B cell (primary cell): ENCODE results near the gene ECE2. TPM values are rescaled to one million over a fixed set of nuclear protein-coding genes. Genes with fewer than 3 reads are reported as not detected.
A peak's percentile ranks its signal among the peaks of the same experiment; 100 is the strongest.

ENCODE experiments used
- ATAC-seq: fragments of 200-7000 bp; cut with Tn5 transposase; one replicate; pipeline ENCODE4 v1.10.0; 2021; ENCODE audit warnings: low read depth, mild to moderate bottlenecking, moderate number of reproducible peaks, moderate library complexity
- CTCF ChIA-PET: fragments of 350-600 bp; sonication (Branson Sonifier 250); formaldehyde crosslinking; loops from one replicate; lab custom pipeline; 2021; ENCODE audit warnings: antibody characterized with exemption, inconsistent platforms; lab: Charles Lee
- POLR2A ChIA-PET: fragments of 350-600 bp; sonication (Branson Sonifier 250); formaldehyde crosslinking; loops from one replicate; lab custom pipeline; 2021; ENCODE audit warnings: antibody characterized with exemption; lab: Charles Lee
- DNase-seq: peaks from one replicate; pipeline ENCODE4 v3.0.0; 2013
- H2AFZ ChIP-seq: 2 replicates; pipeline ENCODE4 v1.6.1; 2012; ENCODE audit warnings: mild to moderate bottlenecking, low read depth, low read length; ENCODE audit not compliant: insufficient read depth, poor library complexity, severe bottlenecking
- H3K27ac ChIP-seq, 2 donors: 1 replicate in 1 of 2; 2 replicates in 1 of 2; pipeline ENCODE4 v1.5.1; 2012 to 2013; ENCODE audit warnings: low read length in 2 of 2, mild to moderate bottlenecking in 2 of 2, moderate library complexity in 1 of 2
- H3K27me3 ChIP-seq, 4 experiments: fragments of 200-600 bp in 1 of 4; sonication (generic) in 1 of 4; replicated peaks in 1 of 4; 1 replicate in 2 of 4; 2 replicates in 2 of 4; pipeline versions ENCODE4 v1.6.1 to v1.7.0; 2013 to 2016; ENCODE audit warnings: low read length in 3 of 4, mild to moderate bottlenecking in 2 of 4, mixed read lengths in 1 of 4, moderate library complexity in 1 of 4; ENCODE audit not compliant: insufficient read depth in 4 of 4, control insufficient read depth in 3 of 4; ENCODE audit errors: control extremely low read depth in 1 of 4
- H3K36me3 ChIP-seq, 2 experiments: replicated peaks in 1 of 2; 1 replicate in 1 of 2; 2 replicates in 1 of 2; pipeline versions ENCODE4 v1.6.1 to v1.7.1; 2013; ENCODE audit warnings: low read length in 1 of 2; ENCODE audit not compliant: insufficient read depth in 2 of 2, control insufficient read depth in 1 of 2; ENCODE audit errors: control extremely low read depth in 1 of 2, extremely low read depth in 1 of 2
- H3K4me1 ChIP-seq, 2 donors: fragments of 200-600 bp in 1 of 2; sonication (generic) in 1 of 2; 1 replicate in 1 of 2; 2 replicates in 1 of 2; pipeline versions ENCODE4 v1.5.1 to v1.6.1; 2013 to 2017; ENCODE audit warnings: low read length in 2 of 2; ENCODE audit not compliant: control insufficient read depth in 2 of 2, insufficient read depth in 2 of 2
- H3K4me2 ChIP-seq: replicated peaks from 2 replicates; pipeline ENCODE3; 2012; ENCODE audit warnings: mild to moderate bottlenecking, low read depth, low read length; ENCODE audit not compliant: poor library complexity, severe bottlenecking
- H3K4me3 ChIP-seq, 5 experiments: fragments of 200-600 bp in 1 of 5; sonication (generic) in 1 of 5; 1 replicate in 3 of 5; 2 replicates in 2 of 5; pipeline versions ENCODE4 v1.5.1 to v1.7.0; 2011 to 2016; ENCODE audit warnings: low read length in 4 of 5, mild to moderate bottlenecking in 4 of 5, low read depth in 2 of 5, control low read depth in 1 of 5, moderate library complexity in 1 of 5; ENCODE audit not compliant: insufficient read depth in 1 of 5; ENCODE audit errors: control extremely low read depth in 1 of 5, extremely low read depth in 1 of 5
- H3K79me2 ChIP-seq: fragments of 200-600 bp; sonication (generic); one replicate; pipeline ENCODE4 v1.6.0; 2016; ENCODE audit warnings: low read length; ENCODE audit not compliant: control insufficient read depth, insufficient read depth
- H3K9ac ChIP-seq: fragments of 200-600 bp; sonication (generic); 2 replicates; pipeline ENCODE4 v1.6.1; 2017; ENCODE audit warnings: mild to moderate bottlenecking, low read length, moderate library complexity
- H3K9me3 ChIP-seq, 3 donors: one replicate each; pipeline versions ENCODE4 v1.6.1 to v1.7.1; 2013; ENCODE audit warnings: low read length in 2 of 3; ENCODE audit not compliant: control insufficient read depth in 2 of 3, insufficient read depth in 1 of 3; ENCODE audit errors: control extremely low read depth in 1 of 3
- H4K20me1 ChIP-seq: 2 replicates; pipeline ENCODE4 v1.6.0; 2012; ENCODE audit warnings: mild to moderate bottlenecking, low read length; ENCODE audit not compliant: insufficient read depth, control insufficient read depth, poor library complexity, severe bottlenecking
- H3K27ac Mint-ChIP-seq: one replicate; pipeline ENCODE4 v1.8.0; 2021; ENCODE audit warnings: mixed read lengths
- H3K27me3 Mint-ChIP-seq: one replicate; pipeline ENCODE4 v1.8.0; 2021; ENCODE audit warnings: mixed read lengths
- H3K4me1 Mint-ChIP-seq: one replicate; pipeline ENCODE4 v1.8.0; 2021; ENCODE audit warnings: mixed read lengths
- H3K4me3 Mint-ChIP-seq: one replicate; pipeline ENCODE4 v1.8.0; 2021; ENCODE audit warnings: mixed read lengths
- H3K9me3 Mint-ChIP-seq: one replicate; pipeline ENCODE4 v1.8.0; 2022; ENCODE audit warnings: mixed read lengths; ENCODE audit not compliant: insufficient read depth
- CTCF ChIP-seq: fragments of 200-600 bp; IDR thresholded peaks from one replicate; pipeline ENCODE4 v1.8.0; 2022; ENCODE audit warnings: antibody characterized with exemption, mild to moderate bottlenecking
- EZH2 ChIP-seq: IDR thresholded peaks from 2 replicates; pipeline ENCODE4 v1.6.1; 2012; ENCODE audit warnings: borderline replicate concordance, low read depth, mild to moderate bottlenecking, moderate library complexity, low read length; ENCODE audit not compliant: insufficient read depth, poor library complexity, severe bottlenecking
- WGBS: methylation state at CpG from one replicate; pipeline ENCODE4 v1.1.5; 2013; ENCODE audit warnings: missing lambda C conversion rate; ENCODE audit not compliant: insufficient coverage; 5-methylcytosine and 5-hydroxymethylcytosine counted together
- intact Hi-C: fragments of 100-400 bp; cut with micrococcal nuclease; formaldehyde crosslinking; loops from one replicate; pipeline ENCODE4 v1.10.0; 2022
- polyA plus RNA-seq: library from polyadenylated mRNA; depleted of rRNA; stranded (reverse); fragments of >200 nt; gene quantifications from 2 replicates; pipeline ENCODE4 v1.2.3, GENCODE V29; 2012
- total RNA-seq, 2 donors: library from RNA; stranded (reverse); fragments of 120-200 nt in 1 of 2; gene quantifications; 1 replicate in 1 of 2; 2 replicates in 1 of 2; pipeline versions ENCODE4 v1.2.3 to v1.2.4, GENCODE V29; 2013 to 2022

The ECE2 gene
- total and polyA plus RNA-seq, 2 donors (not counting 1 experiment from before 2014, with no cell fraction given): not detected

- ChIA-PET POLR2A (no interaction called here), CTCF (interaction anchor here (0.8 to 3.4 kb wide), 30 partner anchors 8 to 344 kb away, joined by 3 to 23 read pairs (median 5); partner anchors contain the start of genes ABCC5, ABCF3, ALG3 and EEF1AKMT4)
- peaks cover 15 to 25% of the 10 kb centered on the region in 2 donors for H3K4me1 ChIP-seq
- peak overlapping the region; percentile 100 for H3K4me2 ChIP-seq
- WGBS: 50% methylated on average over 3 of the region's 12 CpGs
- peaks cover 48% of the 10 kb centered on the region for H3K27me3 Mint-ChIP-seq
- H3K27me3 ChIP-seq: peaks cover 0 to 68% (median 38%) of the 10 kb centered on the region in 4 experiments
- H3K27ac Mint-ChIP-seq: no peak overlapping the region
- peak overlapping the region; percentile 82 for H2AFZ ChIP-seq
- peak overlapping the region; percentile 82 for H3K4me3 Mint-ChIP-seq
- TF ChIP-seq CTCF: no peak
- no peak for TF ChIP-seq EZH2
- H3K9ac ChIP-seq: peak overlapping the region; percentile 72
- intact Hi-C loops: loop anchor here (1.0 to 5.0 kb wide), 5 partner anchors 42 to 344 kb away; partner anchors contain the start of genes ABCF3, AP2M1, EIF2B5 and PARL
- H3K9me3 Mint-ChIP-seq: no peaks in the 10 kb centered on the region
- no peaks in the 10 kb centered on the region for H3K79me2 ChIP-seq
- peak overlapping the region in 3 of 5 experiments; percentile 59 to 74 (median 60) for H3K4me3 ChIP-seq
- peak; percentile 26 for DNase-seq
- no peaks in the 10 kb centered on the region for H3K36me3 ChIP-seq
- peaks cover 20% of the 10 kb centered on the region for H3K4me1 Mint-ChIP-seq
- H3K27ac ChIP-seq: no peak overlapping the region
- ATAC-seq: no peak
- no peaks in the 10 kb centered on the region for H4K20me1 ChIP-seq
- peaks cover 0 to 3% (median 0%) of the 10 kb centered on the region in 3 donors for H3K9me3 ChIP-seq
Observed at GRCh38 chr3:184228376-184229137, 47.3 kb upstream of the ECE2 start.
